ENCODE data around the gene FTHL17. TPM values are rescaled to one million over a fixed set of nuclear protein-coding genes. Genes with fewer than 3 reads are reported as not detected.

The FTHL17 gene
- total RNA-seq, 2 donors from 2014 or later, result not detected

DNA sequence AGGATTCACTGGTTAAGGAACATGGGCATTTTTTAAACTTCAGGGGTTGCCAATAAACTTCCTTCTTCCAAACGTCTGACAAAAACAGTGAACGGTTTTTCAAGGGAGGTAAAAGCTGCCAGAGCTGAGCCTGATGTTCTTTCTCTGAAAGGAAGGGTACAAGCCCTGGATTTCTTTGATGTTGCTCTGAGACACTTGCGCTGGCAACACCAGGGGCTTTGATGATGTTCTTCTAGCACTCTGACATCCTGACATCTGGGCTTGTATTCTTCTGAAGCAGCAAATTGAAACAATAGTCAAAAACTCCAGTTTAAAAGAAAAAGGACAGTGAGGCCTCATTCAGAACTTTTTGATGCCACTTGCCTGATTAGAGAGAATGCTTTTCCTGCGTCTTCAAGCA, 11.8 kb downstream of the FTHL17 start:
- no peak for ATAC-seq
- DNase-seq (ENCODE audit: low spot score in 2 of 2), result no peak
- Mint-ChIP-seq H3K9me3 (peaks cover 0 to 5% of the 10 kb centered on the region in 2 donors), H3K27ac (no peak overlapping the region), H3K36me3 (no peaks in the 10 kb centered on the region)

DNA sequence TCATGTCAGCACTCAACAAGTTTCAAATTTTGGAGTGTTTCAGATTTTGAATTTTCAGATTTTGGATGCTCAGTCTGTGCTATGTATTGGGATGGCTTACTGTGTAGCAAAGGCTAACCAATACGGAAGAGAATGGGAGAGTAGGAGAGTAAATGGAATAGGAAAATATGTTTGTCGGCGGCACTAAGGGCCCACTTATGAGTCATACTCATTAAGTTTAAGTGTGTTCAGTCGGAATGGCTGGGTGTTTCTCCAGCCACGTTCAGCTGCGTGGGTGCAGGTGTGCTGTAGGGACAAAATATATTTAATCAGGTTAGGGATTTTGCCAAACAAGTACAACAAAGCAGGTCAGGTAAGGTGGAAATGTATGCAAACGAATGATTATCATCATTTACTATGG, 13.6 kb downstream of the FTHL17 start:
- DNase-seq (ENCODE audit: low spot score in 2 of 2) (no peak), ATAC-seq (no peak)
- peaks cover 0 to 5% of the 10 kb centered on the region in 2 donors for H3K9me3 Mint-ChIP-seq
- no peak overlapping the region for H3K27ac Mint-ChIP-seq
- H3K36me3 Mint-ChIP-seq, result no peaks in the 10 kb centered on the region

DNA sequence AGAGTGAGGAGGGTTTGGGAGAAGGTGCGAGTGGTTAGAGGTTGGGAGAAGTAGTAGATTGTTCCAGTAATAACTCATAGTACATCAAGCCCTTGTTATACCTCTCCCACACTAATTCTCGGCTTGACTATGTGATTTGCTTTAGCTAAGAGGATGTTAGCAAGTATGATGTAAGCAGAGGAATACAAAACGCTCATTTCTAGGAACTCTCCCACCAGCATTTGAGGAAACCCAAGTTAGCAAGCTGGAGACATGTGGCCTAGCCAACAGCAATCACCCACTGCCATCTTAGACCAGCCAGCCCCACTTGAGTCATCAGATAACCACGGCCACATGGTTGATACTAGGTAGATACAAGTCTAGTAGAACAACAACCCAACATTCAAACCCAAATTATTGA, 14.2 kb downstream of the FTHL17 start:
- Mint-ChIP-seq H3K36me3 (no peaks in the 10 kb centered on the region), H3K27ac (no peak overlapping the region), H3K9me3 (peaks cover 0 to 5% of the 10 kb centered on the region in 2 donors)
- DNase-seq (ENCODE audit: low spot score in 2 of 2) (no peak), ATAC-seq (peak; percentile 39 to 93)

DNA sequence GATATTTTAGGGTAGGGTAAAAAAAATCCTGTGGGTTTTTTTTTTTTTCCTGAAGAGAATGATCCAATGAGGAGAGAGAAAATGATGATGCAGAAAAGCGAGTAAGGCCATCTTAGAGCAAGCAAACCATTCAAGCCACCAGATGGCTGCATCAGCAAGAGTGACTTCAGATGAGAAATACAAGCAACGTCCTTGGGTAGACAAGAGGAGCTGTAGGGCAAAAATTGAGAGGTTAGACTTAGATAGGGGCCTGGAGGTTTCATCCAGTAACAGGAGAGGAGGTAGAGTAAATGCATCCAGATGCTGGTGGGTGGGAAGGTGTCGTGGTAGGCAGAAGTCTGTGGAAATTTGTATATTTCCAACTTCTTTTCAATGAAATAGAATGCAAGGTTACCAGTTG, 14.6 kb downstream of the FTHL17 start:
- ATAC-seq (peak in 1 of 2 donors; percentile 68), DNase-seq (ENCODE audit: low spot score in 2 of 2) (no peak)
- Mint-ChIP-seq H3K36me3 (no peaks in the 10 kb centered on the region), H3K9me3 (peaks cover 0 to 5% of the 10 kb centered on the region in 2 donors), H3K27ac (no peak overlapping the region)

DNA sequence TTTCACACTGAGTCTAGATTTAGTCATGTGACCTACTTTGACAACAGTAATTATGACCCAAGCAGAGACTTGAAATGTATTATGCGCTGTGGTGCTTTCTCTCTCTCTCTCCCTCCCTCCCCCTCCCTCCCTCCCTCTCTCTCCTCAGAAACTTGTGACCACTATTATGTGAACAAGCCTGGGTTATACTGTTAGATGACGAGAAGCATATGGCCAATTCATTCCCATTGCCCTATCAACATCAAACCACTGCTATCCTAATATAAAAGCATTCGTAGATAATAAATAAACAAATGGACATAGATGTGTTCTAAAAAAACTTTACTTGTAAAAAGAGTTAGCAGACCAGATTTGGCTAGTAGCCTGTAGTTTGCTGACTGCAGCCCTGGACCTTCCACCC, 18.2 kb downstream of the FTHL17 start:
- Mint-ChIP-seq H3K36me3 (no peaks in the 10 kb centered on the region), H3K9me3 (peaks cover 0 to 5% of the 10 kb centered on the region in 2 donors), H3K27ac (no peak overlapping the region)
- DNase-seq (ENCODE audit: low spot score in 2 of 2) (no peak), ATAC-seq (no peak)

DNA sequence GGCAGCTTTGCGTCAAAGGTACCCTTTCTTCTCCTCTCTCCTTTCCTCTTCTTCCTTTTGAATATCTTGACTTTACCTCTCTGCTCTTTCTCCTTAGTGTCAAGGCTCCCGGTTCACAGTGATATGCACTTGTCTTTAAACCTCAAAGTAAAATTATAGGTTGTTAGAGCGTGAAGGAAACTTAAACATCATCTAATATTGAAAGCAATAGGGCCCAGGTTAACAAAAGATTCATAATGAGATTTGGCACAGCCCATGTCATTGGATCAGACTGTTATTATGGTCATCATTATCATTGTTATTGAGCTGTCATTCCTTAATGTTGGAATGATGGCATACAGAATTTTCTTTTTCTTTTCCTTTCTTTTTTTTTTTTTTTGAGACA, 32.5 kb downstream of the FTHL17 start:
- no peaks in the 10 kb centered on the region for H3K36me3 Mint-ChIP-seq
- H3K27ac Mint-ChIP-seq, result no peak overlapping the region
- DNase-seq (ENCODE audit: low spot score in 2 of 2) (no peak), ATAC-seq (no peak)
- H3K9me3 Mint-ChIP-seq, result no peaks in the 10 kb centered on the region

DNA sequence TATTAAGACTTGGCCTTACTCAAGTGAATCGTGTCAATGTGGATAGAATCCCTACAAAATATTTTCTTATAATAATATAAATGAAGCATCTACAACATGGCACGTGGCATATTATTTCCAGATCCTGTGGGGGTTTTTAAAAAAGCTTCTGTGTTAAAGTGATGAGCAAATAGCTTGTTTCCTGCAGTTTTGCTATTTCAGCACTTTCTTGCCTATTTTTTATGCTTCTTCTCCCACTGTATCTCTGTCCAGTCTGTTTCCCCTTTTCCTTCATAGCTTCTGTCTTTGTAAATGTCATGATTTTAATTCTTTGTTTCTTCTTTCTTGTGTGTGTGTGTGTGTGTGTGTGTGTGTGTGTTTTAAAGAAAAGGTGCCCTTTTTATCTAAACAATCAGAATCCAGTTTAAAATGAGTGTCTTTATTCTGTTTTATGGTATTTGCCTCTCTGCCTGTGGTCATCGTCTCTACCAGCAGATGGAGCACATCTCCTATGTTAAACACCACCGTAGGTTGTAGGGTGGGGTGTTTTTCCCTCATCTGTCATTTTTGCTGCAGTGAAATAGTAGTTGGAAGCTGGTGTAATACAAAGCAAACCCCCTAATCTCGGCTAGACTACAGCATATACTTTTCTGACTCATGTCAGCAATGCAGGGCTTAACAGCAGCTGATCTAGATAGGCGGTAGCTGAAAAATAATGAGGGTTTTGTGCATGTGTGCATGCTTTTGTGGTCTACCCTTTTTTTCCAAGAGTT, 33.1 kb downstream of the FTHL17 start:
- peak in 1 of 2 donors; percentile 66 for ATAC-seq
- peak in 1 of 2 donors; percentile 12 for DNase-seq (ENCODE audit: low spot score in 2 of 2)
- no peak overlapping the region for H3K27ac Mint-ChIP-seq

DNA sequence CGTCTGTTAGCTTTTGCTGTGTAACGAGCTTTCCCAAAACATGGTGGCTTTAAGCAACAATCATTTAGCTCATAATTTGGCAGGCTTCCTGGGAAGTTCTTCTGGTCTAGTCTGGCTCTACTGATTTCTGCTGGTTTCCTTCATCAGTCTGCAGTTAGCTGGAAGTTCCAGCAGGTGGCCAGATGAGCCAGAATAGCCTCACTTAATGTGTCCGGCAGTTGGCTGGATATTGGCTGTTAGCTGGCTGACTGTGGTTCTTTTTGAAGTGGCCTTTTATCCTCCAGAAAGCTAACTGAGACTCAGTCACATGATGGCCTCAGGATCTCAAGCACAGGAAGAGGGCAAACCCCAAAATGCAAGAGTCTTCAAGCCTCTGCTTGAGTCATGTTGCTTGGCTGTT, 34.9 kb downstream of the FTHL17 start:
- ATAC-seq (peak in 1 of 2 donors; percentile 26), DNase-seq (ENCODE audit: low spot score in 2 of 2) (peak in 1 of 2 donors; percentile 2)
- Mint-ChIP-seq H3K27ac (no peak overlapping the region), H3K36me3 (no peaks in the 10 kb centered on the region), H3K9me3 (no peaks in the 10 kb centered on the region)

More for the DNA sequence above, 33.1 kb downstream of the FTHL17 start:
- Mint-ChIP-seq H3K9me3 (no peaks in the 10 kb centered on the region), H3K36me3 (no peaks in the 10 kb centered on the region)

DNA sequence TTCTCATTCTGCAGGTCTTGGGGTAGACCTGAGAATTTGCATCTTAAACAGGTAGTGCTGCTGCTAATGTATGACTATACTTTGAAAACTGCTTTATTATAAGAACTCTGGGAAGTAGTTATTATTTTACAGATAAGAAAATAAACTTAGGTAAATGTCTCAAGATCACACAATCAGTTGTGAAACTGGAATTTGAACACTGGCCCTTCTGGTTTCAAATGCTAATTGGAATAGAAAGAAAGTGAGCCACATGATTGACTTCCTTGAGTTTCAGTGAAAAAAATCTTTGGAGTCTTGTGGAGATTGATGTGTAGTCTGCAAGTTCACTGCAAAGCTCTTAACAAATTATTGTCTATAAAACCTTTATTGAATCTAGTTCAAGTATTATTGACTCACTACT, 44.5 kb downstream of the FTHL17 start:
- no peak for ATAC-seq
- Mint-ChIP-seq H3K9me3 (no peaks in the 10 kb centered on the region), H3K27ac (no peak overlapping the region), H3K36me3 (no peaks in the 10 kb centered on the region)
- DNase-seq (ENCODE audit: low spot score in 2 of 2), result no peak

DNA sequence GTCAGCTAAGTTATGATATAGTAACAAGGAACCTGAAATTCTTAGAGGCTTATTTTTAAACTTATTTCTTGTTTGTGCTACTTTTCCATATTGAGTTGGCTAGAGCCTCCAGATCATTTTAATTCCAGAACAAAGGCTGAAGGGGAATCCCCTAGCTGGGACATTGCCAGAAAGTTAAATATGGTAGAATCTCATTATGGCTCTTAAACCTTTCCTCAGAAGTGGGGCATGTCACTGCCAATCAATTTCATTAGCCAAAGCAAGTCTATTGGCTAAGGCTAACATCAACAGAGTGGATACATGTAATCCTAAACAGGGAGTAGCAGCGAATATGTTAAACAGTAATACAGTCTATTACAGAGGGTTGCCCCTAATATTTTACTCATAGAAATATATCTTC, 47.0 kb downstream of the FTHL17 start:
- ATAC-seq (no peak), DNase-seq (ENCODE audit: low spot score in 2 of 2) (no peak)
- Mint-ChIP-seq H3K36me3 (no peaks in the 10 kb centered on the region), H3K27ac (no peak overlapping the region), H3K9me3 (no peaks in the 10 kb centered on the region)

DNA sequence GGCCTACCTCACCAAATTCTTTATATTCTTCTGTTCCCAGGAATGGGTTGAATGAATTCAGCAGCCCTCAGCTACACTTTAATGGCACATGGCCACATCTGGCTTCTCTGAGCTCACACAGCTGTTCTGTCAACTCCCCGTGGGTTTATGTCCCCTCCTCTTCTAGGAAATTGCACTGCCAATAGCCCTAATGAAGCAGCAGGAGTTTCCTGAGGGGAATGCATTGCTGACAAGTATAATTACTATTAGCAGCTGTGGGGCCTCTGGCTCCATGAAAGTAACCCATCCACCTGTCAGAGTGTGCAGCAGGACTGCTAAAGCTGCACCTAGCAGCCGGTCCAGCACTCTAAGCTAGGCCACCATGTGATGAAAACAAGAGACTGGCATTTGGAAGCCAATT, 50.3 kb downstream of the FTHL17 start:
- ATAC-seq, result no peak
- Mint-ChIP-seq H3K36me3 (no peaks in the 10 kb centered on the region), H3K27ac (no peak overlapping the region), H3K9me3 (no peaks in the 10 kb centered on the region)
- DNase-seq (ENCODE audit: low spot score in 2 of 2), result no peak

Other genes with a start within 250 kb of the FTHL17 start
- 10 to 100 TPM; 19.5 to 25.2 TPM for gene TAB3, start 182.8 kb downstream of the FTHL17 start, total RNA-seq

Data from activated naive CD4-positive, alpha-beta T cell treated with anti-CD3 and anti-CD28 coated beads, Interleukin-2, amount 50 U/mL, for 72 hours (primary cell).